ENCODE measurements around the gene TBL1XR1.

The TBL1XR1 gene

DNA sequence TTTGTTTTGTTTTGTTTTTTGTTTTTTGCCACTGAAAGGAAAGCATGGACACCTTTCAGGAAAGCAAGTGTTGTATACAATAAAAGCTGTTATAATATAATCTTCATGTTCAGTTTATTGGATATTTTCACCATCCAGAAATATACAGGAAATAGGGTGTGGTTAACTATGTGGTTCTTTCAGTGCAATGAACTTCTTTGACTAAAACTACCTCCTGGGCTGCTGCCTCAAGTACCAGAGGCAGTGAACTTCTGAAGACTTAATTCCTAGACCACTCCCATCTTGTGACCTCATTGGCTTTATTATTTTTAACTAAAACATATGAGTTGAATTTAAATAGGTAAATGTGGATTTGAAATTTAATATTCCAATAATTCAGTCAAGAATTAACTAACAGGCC, 27.1 kb upstream of the TBL1XR1 start:
- DNase-seq: no peak

DNA sequence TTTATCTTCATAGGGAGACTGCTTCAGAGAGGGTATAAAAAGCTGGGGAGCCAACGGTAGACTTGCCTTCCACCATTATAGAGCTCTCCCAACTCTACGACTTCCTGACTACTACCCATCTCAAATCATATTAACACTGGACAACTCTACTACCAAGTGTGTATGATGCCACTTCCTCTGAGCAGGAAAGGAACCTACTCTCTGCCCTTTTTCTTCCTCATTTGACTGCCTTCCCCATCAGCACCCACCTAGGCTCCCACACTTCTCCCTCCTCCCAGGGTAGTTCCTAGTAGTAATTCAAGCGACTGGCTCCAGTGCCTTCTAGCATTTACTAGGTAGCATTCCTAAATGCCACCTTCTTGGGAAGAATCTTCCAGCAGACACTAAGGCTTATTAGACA, 24.5 kb upstream of the TBL1XR1 start:
- Histone ChIP-seq H3K27me3 (no peaks in the 10 kb centered on the region), H3K4me3 (no peak overlapping the region), H3K9me3 (no peaks in the 10 kb centered on the region), H3K36me3 (no peaks in the 10 kb centered on the region), H3K4me1 (no peaks in the 10 kb centered on the region), H3K27ac (no peak overlapping the region)
- TF ChIP-seq, protein P1, sequence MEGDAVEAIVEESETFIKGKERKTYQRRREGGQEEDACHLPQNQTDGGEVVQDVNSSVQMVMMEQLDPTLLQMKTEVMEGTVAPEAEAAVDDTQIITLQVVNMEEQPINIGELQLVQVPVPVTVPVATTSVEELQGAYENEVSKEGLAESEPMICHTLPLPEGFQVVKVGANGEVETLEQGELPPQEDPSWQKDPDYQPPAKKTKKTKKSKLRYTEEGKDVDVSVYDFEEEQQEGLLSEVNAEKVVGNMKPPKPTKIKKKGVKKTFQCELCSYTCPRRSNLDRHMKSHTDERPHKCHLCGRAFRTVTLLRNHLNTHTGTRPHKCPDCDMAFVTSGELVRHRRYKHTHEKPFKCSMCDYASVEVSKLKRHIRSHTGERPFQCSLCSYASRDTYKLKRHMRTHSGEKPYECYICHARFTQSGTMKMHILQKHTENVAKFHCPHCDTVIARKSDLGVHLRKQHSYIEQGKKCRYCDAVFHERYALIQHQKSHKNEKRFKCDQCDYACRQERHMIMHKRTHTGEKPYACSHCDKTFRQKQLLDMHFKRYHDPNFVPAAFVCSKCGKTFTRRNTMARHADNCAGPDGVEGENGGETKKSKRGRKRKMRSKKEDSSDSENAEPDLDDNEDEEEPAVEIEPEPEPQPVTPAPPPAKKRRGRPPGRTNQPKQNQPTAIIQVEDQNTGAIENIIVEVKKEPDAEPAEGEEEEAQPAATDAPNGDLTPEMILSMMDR (IDR thresholded peaks at IDR 0.05): no peak
- DNase-seq: no peak
- intact Hi-C loops (cut with DNase I; ENCODE audit: low total_unique reads): no loop called here

More for the DNA sequence above, 27.1 kb upstream of the TBL1XR1 start:
- Histone ChIP-seq H3K4me3 (no peak overlapping the region), H3K27ac (no peak overlapping the region), H3K9me3 (no peaks in the 10 kb centered on the region), H3K27me3 (no peaks in the 10 kb centered on the region), H3K4me1 (no peaks in the 10 kb centered on the region), H3K36me3 (no peaks in the 10 kb centered on the region)
- intact Hi-C loops (cut with DNase I; ENCODE audit: low total_unique reads): no loop called here
- TF ChIP-seq, protein P1 (IDR thresholded peaks at IDR 0.05): no peak

DNA sequence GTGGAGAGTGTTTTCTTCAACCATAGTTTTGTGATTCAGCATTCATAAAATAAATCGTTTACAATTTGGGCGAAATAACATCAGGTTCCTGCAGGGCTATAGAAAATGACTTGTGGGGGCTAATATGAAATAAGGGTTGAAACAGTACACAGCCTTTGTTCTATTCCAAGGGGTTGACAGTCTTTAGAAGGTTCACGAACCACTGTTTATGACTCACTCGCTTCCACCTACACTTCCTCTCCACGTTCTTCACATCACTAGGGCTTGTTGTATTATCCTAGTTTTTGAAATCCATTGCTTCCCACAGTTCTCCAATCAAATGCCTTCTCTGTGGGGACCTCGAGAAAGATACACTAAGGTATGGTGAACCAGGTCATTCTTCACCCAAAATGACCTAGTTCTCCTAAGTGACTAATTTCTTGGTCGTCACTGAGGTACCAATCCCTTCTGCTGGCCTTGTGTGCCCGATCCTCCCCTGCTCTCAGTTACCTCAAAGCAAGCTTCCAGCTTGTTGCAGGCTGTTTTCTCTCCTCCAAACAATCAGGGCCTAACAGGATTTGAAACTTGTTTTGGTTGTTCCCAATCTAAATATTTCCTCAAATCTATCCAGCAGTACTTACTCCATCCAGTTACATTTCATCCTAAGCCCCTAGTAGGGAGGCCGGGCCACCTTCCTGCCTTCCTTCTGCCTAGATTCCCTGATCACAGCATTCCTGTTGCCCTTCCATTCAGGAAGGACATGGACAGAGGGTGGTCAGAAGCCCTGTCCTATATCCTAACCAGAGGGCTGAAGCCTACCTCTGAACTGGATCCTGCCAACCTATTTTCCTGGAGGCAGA, 23.1 kb upstream of the TBL1XR1 start:
- H3K4me1 ChIP-seq: no peaks in the 10 kb centered on the region
- H3K27ac ChIP-seq: no peak overlapping the region
- no peaks in the 10 kb centered on the region for H3K36me3 ChIP-seq
- no peaks in the 10 kb centered on the region for H3K9me3 ChIP-seq
- H3K27me3 ChIP-seq: no peaks in the 10 kb centered on the region
- no peak overlapping the region for H3K4me3 ChIP-seq
- no peak for DNase-seq
- intact Hi-C loops (cut with DNase I; ENCODE audit: low total_unique reads): no loop called here
- TF ChIP-seq, protein P1 (IDR thresholded peaks at IDR 0.05): no peak

DNA sequence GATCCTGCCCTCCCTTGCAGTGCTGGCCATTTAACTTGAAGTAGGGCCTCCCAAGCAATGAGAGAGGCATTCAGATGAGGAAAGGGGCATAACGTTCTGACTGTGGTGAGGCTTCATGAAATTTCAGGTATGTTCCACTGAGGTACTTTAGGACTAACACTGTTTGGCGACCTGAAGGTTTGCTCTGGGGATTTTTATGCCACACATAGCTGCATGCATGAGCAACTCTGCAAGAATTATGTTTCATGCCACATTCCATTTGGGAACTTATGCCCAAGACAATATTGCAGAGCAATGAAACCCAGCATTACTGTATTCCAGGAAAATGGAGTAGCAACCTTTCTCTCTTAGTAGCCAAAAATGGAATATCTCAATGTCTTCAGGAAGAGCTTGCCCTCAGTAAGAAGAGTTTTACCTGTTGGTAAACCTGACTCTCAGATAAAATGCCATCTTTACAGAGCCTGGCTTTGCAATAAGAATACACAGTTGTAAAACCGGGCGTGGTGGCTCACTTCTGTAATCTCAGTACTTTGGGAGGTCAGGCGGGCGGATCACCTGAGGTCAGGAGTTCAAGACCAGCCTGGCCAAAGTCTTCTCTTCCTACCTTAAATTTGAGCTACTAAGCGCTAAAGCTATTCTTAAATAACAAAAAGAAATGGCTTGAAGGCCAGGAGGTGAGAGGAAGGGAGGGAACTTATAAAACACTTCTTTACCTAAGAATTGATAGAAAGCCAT, 16.7 kb upstream of the TBL1XR1 start:
- intact Hi-C loops (cut with DNase I; ENCODE audit: low total_unique reads): no loop called here
- no peaks in the 10 kb centered on the region for H3K9me3 ChIP-seq
- no peak overlapping the region for H3K4me3 ChIP-seq
- H3K4me1 ChIP-seq: peaks cover 0 to 12% (median 0%) of the 10 kb centered on the region in 4 donors
- no peaks in the 10 kb centered on the region for H3K36me3 ChIP-seq
- TF ChIP-seq, protein P1 (IDR thresholded peaks at IDR 0.05): no peak
- H3K27ac ChIP-seq: no peak overlapping the region
- no peak for DNase-seq
- H3K27me3 ChIP-seq: no peaks in the 10 kb centered on the region

DNA sequence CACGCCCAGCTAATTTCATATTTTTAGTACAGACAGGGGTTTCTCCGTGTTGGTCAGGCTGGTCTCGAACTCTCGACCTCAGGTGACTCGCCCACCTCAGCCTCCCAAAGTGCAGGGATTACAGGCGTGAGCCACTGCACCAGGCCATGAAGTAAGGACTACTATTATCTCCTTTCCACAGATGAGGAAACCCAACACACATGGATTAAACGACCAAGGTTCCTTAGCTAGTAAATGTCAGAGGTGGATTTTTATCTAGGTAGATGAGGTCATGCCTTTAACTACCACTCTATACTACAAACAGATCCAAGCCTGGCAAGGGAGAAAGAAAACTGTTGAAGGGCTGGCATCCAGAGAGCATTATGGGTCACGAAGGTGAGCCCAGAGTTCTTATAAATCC, 15.5 kb upstream of the TBL1XR1 start:
- intact Hi-C loops (cut with DNase I; ENCODE audit: low total_unique reads): no loop called here
- TF ChIP-seq, protein P1 (IDR thresholded peaks at IDR 0.05): no peak
- H3K4me1 ChIP-seq: peaks cover 0 to 12% (median 0%) of the 10 kb centered on the region in 4 donors

More for the DNA sequence above, 15.5 kb upstream of the TBL1XR1 start:
- DNase-seq: no peak
- no peaks in the 10 kb centered on the region for H3K9me3 ChIP-seq
- H3K36me3 ChIP-seq: no peaks in the 10 kb centered on the region
- H3K27ac ChIP-seq: no peak overlapping the region
- H3K4me3 ChIP-seq: no peak overlapping the region
- H3K27me3 ChIP-seq: no peaks in the 10 kb centered on the region

Data from tibial artery (tissue), 4 donors.